GM19452 (cell line): ENCODE measurements around the gene EFNA4.
A peak's percentile ranks its signal among the peaks of the same experiment; 100 is the strongest.

Source experiments
- ATAC-seq: cut with Tn5 transposase; IDR thresholded peaks from one replicate; pipeline ENCODE4 v1.9.1; 2021; ENCODE audit not compliant: unreplicated experiment

Gene EFNA4

GRCh38 chr1:155051777-155052398 lies 11.7 kb upstream of the EFNA4 start:
- ATAC-seq, result no peak

- ATAC-seq, result no peak
Observed at GRCh38 chr1:155052439-155053395, 10.8 kb upstream of the EFNA4 start.

GRCh38 chr1:155053531-155054105 lies 9.9 kb upstream of the EFNA4 start:
- ATAC-seq, result no peak

GRCh38 chr1:155057104-155057503 lies 6.4 kb upstream of the EFNA4 start:
- ATAC-seq, result no peak

- ATAC-seq, result no peak
Observed at GRCh38 chr1:155057788-155058211, 5.7 kb upstream of the EFNA4 start.

GRCh38 chr1:155060736-155061135 lies 2.8 kb upstream of the EFNA4 start:
- no peak for ATAC-seq

GRCh38 chr1:155061381-155062150 lies 2.0 kb upstream of the EFNA4 start:
- ATAC-seq, result peak; percentile 44

GRCh38 chr1:155062151-155062686 lies 1.3 kb upstream of the EFNA4 start:
- ATAC-seq, result no peak

- no peak for ATAC-seq
Observed at GRCh38 chr1:155062702-155063411, 683 bp upstream of the EFNA4 start.

- ATAC-seq, result no peak
Observed at GRCh38 chr1:155064111-155064831, 731 bp downstream of the EFNA4 start.

- no peak for ATAC-seq
Observed at GRCh38 chr1:155064832-155065429, 1.4 kb downstream of the EFNA4 start.

- no peak for ATAC-seq
Observed at GRCh38 chr1:155066777-155067176, 3.2 kb downstream of the EFNA4 start.

- ATAC-seq, result no peak
Observed at GRCh38 chr1:155068599-155068998, 5.1 kb downstream of the EFNA4 start.

GRCh38 chr1:155069551-155070157 lies 6.1 kb downstream of the EFNA4 start:
- no peak for ATAC-seq

- no peak for ATAC-seq
Observed at GRCh38 chr1:155070158-155070621, 6.7 kb downstream of the EFNA4 start.

GRCh38 chr1:155070721-155071569 lies 7.4 kb downstream of the EFNA4 start:
- ATAC-seq, result no peak

GRCh38 chr1:155071701-155072100 lies 8.2 kb downstream of the EFNA4 start:
- no peak for ATAC-seq
